Activated CD8-positive, alpha-beta memory T cell treated with anti-CD3 and anti-CD28 coated beads, Interleukin-2, amount 50 U/mL, for 48 hours (primary cell): ENCODE data around the gene RHOG.

Source experiments
- DNase-seq: peaks from one replicate; pipeline ENCODE4 v3.0.0-alpha.2; 2020

Gene RHOG

DNA sequence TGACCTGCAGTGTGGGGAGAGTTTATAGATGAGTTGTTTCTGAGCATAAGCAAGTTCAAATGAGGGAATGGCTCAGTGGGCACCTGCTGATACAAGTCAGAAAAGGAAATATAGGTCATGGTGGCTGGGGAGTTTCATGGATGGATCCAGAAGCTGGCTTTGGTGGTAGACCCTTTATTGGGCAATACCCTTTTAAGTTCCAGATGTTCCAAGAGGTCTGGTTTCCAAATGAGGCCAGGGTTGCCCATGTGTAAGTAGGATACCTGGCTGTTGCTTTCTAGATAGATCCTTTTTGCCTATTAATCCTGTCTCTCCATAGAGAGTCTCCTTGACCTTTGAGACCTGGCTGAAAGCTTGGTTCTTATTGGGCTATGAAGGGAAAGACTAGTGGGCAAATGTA, 16.9 kb upstream of the RHOG start:
- DNase-seq, result no peak

DNA sequence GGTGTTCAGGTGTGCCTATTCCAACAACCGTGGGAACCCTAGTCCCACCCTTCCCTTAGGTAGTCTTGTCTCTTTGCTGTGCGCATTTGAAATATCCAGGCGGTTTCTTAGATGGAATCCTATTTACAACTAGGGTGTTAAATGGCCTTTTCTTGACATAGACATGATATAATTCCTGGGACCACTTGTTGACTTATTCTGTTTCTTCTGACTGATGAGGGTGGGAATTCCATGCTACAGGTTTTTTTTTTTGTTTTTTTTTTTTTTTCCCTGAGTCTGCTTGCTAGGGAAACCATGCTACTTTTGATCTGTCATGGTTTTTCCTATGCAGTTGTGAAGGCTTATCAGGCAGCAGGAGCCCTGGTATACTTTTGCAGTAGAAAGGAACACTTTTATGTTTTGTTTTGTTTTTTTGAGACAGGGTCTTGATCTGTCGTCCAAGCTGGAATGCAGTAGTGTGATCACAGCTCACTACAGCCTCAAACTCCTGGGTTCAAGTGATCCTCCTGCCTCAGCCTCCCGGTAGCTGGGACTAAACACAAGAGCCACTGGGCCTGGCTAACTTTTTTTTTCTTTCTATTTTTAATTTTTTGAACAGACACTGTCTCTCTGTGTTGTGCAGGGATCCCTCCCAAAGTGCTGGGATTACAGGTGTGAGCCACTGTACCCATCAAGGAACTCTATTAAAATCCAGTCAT, 16.2 kb upstream of the RHOG start:
- DNase-seq, result no peak

DNA sequence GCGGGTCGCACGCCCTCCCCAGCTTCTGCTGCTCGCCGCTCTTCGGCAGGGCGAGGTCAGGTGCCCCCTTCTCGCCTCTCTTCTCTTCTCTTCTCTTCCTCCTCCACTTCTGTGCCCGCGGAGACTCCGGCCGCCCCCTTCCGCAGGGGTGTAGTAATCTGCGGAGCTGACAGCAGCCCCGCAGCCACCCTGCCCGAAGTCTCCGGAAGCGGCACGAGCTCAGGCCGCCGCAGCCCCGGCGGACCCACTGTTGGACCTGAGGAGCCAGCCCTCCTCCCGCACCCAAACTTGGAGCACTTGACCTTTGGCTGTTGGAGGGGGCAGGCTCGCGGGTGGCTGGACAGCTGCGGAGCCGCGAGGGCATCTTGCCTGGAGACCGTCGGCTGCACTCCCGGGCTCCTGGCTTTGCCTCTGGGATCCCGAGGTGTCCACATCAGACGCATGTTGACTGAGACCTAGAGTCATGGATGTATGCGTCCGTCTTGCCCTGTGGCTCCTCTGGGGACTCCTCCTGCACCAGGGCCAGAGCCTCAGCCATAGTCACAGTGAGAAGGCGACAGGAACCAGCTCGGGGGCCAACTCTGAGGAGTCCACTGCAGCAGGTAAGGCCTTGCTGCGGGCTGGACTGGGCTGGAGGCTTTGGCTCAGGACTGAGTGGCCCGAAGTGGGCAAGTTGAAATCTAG, 15.2 kb upstream of the RHOG start:
- DNase-seq, result peak; percentile 80

DNA sequence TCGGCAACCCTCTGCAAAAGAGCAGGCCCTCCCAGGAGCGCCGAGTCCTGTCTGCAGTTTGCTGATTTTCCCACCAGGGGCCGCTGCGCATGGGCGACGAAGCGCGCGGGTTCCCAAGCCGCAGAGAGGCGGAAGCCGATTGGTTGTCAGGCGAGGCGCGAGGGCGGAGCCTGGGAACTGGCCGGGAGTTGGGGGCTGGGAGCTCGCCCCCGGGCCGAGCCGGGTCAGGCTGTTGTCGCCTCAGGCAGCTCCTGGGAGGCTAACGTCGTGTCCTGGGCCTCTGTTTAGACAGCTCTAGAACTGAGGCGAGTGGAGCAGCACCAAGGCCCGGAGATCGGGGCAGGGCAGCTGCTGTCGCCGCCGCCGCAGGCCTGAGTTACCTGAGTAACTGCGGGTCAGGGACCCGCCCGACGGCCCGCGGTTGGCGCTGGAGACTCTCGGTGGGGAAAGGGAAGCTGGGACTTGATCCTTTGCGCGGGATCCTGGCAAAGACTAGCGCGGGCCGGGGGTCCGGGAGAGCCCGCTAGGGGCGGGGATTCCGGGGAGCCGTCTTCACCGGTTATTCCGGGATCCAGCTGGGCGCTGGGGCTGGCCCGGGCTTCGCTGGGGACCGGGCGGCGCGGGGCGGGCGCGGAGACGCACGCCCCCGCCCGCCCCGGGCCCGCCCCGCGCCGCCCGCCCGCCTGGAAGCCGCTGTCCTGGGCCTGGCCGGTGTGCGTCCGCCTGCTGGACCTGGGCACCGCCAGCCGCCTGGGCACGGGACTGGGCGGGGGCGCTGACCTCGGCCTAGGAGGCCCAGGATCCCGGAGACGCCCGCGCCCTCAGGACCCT, 14.4 kb upstream of the RHOG start, which contains the start of gene STIM1:
STIM1 (plus strand) TSS at position 688 of the 831 bp plus-strand sequence. CDS start 607 bp downstream, outside the sequence.
- peak; percentile 99 for DNase-seq

DNA sequence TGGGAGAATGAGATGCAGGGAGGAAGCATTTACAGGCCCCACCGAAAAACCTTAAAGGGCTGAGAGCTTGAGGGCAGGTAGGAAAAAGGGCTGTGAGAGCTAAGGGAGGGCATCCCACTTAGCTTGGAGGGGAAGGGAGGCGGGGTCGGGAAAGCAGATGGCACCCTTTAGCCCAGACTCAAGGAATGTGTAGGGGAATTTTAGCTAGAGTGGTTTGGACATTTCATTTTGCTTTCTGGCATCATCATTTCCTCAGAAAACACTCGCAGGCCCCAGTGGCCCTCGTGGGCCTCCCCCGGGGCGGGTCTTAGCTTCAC, 13.9 kb upstream of the RHOG start:
- DNase-seq, result no peak

DNA sequence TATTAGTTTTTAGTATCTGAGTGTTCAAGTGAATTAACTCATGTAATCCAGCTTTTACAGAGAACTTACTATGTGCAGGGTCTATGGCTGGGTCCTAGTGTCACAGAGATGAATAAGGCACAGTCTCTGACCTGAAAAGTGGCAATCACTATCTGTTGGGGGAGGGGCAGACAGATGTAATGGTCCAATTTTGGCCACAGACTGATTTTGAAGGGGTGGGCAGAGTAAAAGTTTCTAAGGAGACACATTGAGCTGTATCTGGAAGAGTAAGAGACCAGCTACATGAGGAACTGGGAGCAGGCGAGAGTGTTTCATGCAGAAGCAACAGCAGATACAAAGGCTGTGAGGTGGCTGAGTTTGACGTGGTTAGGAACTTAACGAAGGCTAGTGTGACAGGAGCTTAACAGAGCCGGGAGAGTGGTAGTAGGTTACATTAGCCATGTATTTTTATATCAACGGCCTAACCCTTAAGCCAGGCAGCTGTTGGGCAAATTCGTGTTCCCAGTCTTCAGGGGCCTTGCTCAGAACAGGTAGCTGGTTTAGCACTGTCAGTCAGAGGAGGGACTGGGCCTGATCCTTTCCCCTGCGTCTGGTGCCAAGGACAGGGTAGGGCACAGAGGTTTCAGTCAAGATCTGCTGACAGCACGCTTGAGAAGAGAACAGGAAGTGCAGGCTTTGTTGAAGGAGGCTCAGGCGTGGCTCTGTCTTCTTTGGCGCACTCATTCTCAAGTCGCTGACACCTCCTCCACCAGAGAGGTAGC, 13.3 kb upstream of the RHOG start:
- DNase-seq, result peak; percentile 80

DNA sequence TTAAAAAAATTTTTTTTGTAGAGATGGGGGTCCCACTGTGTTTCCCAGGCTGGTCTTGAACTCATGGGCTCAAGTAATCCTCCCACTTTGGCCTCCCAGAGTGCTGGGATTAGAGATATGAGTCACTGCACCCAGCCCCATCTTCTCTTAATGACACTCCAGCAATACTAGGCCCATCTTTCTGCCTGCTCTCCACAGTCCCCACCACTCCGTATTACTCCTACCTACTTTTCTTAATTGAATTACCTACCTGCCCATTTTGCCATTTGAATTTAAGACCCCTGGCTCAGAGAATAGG, 12.7 kb upstream of the RHOG start:
- DNase-seq, result no peak

DNA sequence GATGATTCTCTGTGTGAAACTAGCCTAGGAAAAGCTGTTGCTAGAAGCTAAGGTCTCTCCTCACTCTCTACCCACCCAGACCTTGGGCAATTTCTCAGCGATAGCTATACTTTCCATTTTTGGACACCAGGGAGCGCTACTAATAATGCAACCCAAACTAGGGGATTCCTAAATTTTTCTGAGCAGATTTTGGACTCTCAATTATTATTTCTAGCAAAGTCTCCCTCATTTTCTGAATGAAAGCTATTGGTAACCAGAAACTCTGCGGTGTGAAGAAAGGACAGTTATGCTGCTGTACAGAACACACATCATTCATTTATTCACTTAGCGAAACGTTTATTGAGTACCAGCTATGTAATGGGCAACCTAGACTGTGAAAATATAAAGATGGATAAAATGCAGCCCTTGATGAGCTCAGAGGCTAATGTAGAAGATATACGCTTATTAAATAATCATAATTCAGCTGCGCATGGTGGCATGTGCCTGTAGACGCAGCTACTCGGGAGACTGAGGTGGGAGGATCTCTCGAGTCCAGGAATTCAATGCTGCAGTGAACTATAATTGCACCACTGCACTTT, 8.6 kb upstream of the RHOG start:
- no peak for DNase-seq

DNA sequence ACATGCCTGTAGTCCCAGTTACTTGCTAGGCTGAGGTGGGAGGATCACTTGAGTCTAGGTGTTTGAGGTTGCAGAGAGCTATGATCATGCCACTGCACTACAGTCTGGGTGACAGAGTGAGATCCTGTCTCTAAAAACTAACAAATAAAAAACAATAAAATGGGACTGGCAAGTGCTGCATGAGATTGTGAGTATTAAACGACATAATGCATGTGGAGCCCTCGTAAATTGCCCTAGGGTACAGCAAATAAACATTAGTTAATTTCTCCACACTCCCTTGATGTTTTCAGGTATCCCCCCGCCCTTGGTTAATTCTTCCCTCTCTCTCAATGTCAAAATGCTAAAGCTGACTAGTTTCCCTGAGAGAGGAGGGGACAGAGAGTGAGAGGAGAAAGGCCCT, 4.9 kb upstream of the RHOG start:
- no peak for DNase-seq

DNA sequence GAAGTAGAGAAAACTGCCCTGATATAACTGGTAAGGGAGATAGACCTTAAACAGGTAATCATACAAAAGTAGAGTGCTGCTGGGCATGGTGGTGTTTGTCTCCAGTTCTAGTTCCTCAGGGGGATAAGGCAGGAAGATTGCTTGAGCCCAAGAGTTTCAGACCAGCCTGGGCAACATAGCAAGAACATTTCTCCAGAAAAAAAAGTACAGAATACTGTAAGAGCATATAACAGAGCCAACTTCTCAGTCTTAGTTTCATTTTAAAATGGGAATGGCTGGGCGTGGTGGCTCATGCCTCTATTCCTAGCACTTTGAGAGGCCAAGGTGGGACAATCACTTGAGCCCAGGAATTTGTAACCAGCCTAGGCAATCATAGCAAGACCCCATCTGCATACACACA, 4.5 kb upstream of the RHOG start:
- no peak for DNase-seq

DNA sequence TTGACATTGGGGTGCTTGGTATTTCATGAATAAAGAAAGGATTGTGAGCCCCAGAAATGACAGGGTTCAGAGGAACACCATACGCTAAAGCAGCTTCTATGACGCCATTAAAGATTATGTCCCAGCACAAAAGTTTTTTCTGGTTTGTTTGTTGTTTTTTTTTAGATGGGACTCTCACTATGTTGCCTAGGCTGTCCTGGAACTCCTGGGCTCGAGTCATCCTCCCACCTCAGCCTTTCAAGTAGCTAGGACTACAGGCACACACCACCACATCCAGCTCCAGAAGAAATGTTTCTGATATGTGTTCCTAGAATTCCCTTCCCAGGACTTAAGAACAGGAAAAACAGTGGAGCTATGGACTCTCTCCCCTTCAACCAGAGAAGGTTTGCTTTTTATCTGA, 2.6 kb upstream of the RHOG start:
- DNase-seq, result no peak

DNA sequence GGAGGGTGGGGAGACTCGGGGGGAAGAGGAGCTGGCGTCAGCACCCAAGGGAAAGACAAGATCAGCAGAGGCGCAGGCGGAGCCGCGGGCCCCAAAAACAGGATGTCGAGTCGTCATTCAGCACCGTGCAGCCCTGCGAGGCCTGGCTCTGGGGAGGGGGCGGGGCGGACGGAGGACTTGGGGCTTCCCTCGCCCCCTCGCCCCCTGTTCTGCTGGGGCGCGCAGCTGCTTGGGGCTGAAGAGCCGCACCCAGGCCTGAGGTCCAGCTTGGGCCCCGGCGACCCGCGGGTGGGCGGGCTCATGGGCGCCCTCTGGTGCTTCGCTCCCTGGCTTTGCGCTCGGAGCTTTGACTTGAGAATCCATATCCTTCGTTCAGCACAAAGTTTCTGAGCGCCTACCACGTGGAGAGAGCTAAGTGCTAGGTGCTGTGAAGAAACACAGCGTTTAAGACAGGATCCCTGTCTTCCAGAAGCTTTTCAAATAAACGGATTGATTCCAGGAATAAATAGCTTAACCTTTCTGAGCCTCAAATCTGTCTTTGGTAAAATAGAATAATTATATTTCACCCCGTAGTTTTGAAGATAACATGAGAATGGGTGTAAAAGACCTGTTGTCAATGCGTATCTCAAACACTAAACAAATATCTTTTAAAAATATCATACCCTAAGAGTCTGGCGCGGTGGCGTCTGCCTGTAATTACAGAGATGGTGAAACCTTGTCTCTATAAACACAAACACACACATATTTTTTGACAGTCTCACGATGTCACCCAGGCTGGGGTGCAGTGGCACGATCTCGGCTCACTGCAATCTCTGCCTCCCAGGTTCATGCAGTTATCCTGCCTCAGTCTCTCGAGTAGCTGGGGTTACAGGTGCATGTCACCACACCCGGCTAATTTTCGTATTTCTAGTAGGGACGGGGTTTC, 929 bp upstream of the RHOG start:
- no peak for DNase-seq

DNA sequence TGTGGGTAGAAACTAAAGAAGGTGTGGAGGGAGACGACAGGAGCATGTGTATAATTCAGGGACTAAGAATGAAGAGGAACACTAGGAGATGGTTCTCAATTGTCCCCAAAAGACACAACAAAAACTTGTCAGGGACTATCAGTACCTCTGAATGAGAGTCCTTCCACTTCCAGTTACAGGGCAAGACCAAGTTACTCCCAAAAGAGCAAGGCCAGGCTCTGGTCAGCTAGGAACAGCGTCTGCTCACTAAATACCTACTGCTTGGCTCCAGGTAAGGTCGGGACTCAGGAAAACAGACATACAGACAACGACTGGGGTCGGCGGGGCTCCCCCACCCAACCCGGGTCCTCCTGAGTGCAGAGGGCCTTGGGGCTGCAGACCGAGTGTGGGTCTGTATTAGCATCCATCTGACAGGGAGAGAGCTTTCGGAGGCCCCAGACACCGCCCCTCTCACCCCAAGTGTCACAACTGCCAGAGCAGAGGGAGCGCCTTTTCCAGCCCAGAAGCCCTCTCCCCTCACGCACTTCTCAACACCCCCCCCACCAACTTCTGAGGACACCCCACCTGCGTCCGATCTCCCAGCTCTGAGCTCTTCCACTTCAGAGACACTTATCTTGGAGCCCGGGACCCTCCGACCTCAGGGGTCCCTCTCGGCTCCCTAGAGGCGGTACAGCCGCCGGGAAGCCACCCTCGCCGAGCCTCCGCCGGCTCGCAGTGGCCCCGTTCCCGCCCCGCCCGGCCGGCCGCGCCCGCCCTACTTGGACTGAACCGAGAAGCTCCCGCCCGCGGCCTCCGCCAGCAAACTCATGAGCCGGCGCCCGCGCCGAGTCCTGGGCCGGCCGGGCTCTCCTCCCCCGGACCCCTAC, 522 bp downstream of the RHOG start:
- DNase-seq, result peak; percentile 80

DNA sequence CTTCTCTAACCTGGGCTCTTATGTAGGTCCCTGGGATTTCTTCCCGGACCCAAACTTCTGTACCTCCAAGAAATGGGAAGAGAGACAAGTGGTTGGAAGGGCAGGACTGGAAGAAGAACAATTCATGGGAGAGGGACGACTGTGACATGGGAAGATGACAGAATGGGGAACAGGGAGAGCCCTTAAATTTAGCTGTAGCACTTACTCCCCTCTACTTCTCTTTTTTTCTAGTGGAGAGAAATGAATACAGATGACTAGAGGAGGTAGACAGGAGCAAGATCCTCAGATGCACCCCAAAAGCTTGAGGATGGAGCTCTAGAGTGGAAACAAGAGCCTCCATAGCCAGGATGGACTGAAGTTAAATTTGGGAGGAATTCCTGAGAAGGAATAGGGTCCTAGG, 2.3 kb downstream of the RHOG start:
- no peak for DNase-seq

DNA sequence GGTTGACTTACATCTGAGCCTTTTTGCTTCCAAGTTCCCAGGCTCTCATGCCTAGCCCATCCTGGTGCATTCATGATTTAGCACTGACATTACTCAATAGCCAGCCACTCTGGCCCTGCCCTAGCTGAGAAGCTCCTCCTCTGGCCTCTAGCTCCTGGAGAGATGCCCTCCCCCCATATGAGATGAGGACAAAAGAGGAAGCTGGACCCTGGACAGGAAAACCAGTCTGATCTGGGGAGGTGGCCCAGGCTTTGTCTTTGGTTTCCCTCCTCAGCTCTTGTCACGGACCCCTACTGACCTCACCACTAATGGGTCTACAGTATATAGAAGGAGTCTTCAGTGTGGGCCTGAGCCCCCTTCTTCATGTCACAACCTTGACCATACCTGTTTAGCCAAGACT, 3.0 kb downstream of the RHOG start:
- no peak for DNase-seq

DNA sequence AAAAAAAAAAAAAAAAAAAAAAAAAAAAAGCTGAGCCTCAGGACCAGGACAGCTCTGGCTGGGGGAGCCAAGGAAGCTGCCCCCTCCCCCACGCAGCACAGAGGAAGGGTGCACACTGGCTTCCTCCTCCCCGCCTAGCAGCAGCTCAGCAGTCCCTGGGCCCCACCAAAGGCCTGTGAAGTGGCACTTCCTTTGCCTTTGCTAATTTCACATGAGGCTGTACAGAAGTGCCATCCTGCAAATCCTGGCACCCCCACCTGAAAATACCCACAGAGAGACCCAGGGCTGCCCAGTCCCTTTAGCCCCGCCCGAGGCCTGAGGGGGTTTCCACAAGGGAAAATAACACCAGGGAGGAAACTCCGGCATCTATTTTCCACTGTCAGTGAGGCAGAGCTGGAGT, 3.9 kb downstream of the RHOG start:
- no peak for DNase-seq

DNA sequence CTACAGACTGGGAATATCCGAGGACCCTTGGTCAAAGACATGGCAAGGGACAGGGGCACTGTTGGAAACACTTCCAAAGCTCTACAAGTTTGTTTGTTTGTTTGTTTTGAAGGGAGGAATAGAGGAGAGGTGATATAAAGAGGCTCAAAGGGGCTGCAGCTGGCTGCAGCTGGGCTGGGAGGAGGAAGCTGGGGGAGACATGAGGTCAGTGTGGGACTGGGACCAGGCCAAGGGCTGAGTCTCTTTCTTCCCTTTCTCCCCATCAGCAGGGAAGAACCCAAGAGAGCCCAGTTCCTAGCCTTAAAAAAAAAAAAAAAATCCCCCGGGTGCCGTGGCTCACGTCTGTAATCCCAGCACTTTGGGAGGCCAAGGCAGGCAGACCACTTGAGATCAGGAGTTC, 5.0 kb downstream of the RHOG start:
- no peak for DNase-seq

DNA sequence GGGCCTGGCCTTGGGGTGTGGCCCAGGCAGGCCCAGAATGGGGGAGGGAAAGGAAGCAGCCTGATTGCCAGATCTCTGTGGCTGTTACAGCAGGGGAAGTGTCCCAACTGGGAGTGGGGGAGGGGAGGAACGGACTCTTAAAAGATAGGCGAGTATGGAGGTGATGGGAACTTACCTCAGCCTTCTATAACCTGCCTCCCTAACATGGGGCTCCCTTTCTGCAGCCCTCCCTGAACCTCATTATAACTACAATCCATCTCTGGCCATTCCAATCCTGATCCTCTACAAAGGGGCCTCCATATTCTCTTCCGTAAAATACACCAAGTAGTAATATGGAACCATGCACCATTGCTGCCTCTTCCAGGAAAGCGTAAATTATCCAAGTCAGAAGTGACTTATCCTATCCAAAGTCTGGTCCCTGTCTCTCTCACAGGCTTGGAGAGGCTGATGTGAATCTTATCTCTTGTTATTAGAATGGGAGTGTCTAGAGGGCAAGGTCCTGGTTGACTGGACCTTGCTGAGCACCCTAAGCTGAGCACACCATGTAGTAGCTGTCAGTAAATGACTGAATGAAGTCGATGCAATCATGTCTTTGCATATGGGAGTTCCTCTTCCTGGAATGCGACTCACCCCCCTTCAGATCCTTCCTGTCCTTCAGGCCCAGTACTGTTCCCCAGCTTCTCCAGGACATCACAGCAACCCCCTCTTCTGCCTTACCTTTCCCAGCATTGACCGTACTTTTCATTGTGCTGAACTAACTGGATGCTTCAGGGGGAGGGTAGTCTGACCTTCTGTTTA, 5.9 kb downstream of the RHOG start:
- no peak for DNase-seq

DNA sequence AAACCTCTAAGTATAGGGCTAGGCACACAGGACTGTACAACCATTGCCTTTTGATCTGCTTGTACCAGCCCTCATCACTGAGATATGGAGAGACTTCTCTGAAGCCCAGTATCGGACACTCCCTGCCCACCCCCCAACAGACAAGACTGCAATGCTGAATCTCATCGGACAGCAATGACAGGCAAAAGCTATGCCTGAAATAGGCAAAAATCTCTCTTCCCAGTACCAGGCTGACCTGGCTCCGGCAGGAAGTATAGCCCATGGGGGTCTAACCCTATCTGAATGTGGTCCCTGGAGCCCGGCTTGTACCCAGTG, 6.5 kb downstream of the RHOG start:
- no peak for DNase-seq

DNA sequence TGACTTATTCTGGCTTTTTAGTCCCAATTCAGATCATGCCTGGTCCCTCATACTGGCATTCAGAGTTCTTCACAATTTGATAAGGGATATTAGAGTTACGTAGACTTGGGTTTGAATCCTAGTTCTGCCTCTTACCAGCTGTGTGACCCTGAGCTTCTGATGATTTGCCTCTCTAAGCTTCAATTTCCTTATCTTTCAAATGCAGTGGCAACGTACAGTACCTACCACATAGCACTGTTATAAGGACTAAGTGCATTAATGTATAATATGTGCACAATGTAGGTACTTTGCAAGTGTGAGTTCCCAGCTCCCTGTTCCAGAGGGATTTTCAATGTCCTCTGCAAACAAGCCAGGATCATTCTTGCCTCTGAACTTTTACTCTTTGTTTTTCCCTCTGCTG, 7.3 kb downstream of the RHOG start:
- no peak for DNase-seq
